ENCODE measurements around the gene TTLL5. TPM values are rescaled to one million over a fixed set of nuclear protein-coding genes. Genes with fewer than 3 reads are reported as not detected.

TTLL5 gene
- total RNA-seq, 2 donors from 2014 or later, result 14.6 to 15.3 TPM

GRCh38 chr14:75636100-75636692 is 24.9 kb upstream of the TTLL5 start:
- no peak overlapping the region for H3K4me3 Mint-ChIP-seq
- no peaks in the 10 kb centered on the region for H3K27me3 Mint-ChIP-seq (ENCODE audit: low read depth)
- no peaks in the 10 kb centered on the region for H3K4me1 Mint-ChIP-seq (ENCODE audit: low read depth)
- H3K36me3 Mint-ChIP-seq (ENCODE audit: insufficient read depth in 2 of 2), result no peaks in the 10 kb centered on the region
- no peak overlapping the region for H3K27ac Mint-ChIP-seq
- no peaks in the 10 kb centered on the region for H3K9me3 Mint-ChIP-seq
- DNase-seq (no peak), ATAC-seq (replicated peaks in 1 of 2) (no peak)

GRCh38 chr14:75640876-75641275 is 20.2 kb upstream of the TTLL5 start:
- DNase-seq, result no peak
- H3K36me3 Mint-ChIP-seq (ENCODE audit: insufficient read depth in 2 of 2), result no peaks in the 10 kb centered on the region
- H3K4me1 Mint-ChIP-seq (ENCODE audit: low read depth), result no peaks in the 10 kb centered on the region
- no peaks in the 10 kb centered on the region for H3K27me3 Mint-ChIP-seq (ENCODE audit: low read depth)
- H3K4me3 Mint-ChIP-seq, result no peak overlapping the region
- ATAC-seq (replicated peaks in 1 of 2), result no peak
- H3K27ac Mint-ChIP-seq, result no peak overlapping the region
- no peaks in the 10 kb centered on the region for H3K9me3 Mint-ChIP-seq

- Mint-ChIP-seq H3K4me1 (ENCODE audit: low read depth) (no peaks in the 10 kb centered on the region), H3K27ac (no peak overlapping the region), H3K36me3 (ENCODE audit: insufficient read depth in 2 of 2) (peaks cover 2 to 4% of the 10 kb centered on the region in 2 donors), H3K4me3 (no peak overlapping the region), H3K9me3 (no peaks in the 10 kb centered on the region), H3K27me3 (ENCODE audit: low read depth) (no peaks in the 10 kb centered on the region)
- ATAC-seq (replicated peaks in 1 of 2), result no peak
- no peak for DNase-seq
Observed at GRCh38 chr14:75643985-75644384, 17.1 kb upstream of the TTLL5 start.

- no peak overlapping the region for H3K27ac Mint-ChIP-seq
- no peaks in the 10 kb centered on the region for H3K9me3 Mint-ChIP-seq
- no peaks in the 10 kb centered on the region for H3K4me1 Mint-ChIP-seq (ENCODE audit: low read depth)
- H3K27me3 Mint-ChIP-seq (ENCODE audit: low read depth), result no peaks in the 10 kb centered on the region
- DNase-seq (no peak), ATAC-seq (replicated peaks in 1 of 2) (no peak)
- no peak overlapping the region for H3K4me3 Mint-ChIP-seq
- H3K36me3 Mint-ChIP-seq (ENCODE audit: insufficient read depth in 2 of 2), result peaks cover 4% of the 10 kb centered on the region in 2 donors
Observed at GRCh38 chr14:75645056-75645455, 16.0 kb upstream of the TTLL5 start.

GRCh38 chr14:75646762-75647161 is 14.3 kb upstream of the TTLL5 start:
- ATAC-seq (replicated peaks in 1 of 2), result no peak
- H3K27ac Mint-ChIP-seq, result no peak overlapping the region
- no peaks in the 10 kb centered on the region for H3K27me3 Mint-ChIP-seq (ENCODE audit: low read depth)
- H3K4me1 Mint-ChIP-seq (ENCODE audit: low read depth), result no peaks in the 10 kb centered on the region
- H3K9me3 Mint-ChIP-seq, result no peaks in the 10 kb centered on the region
- no peak for DNase-seq
- H3K4me3 Mint-ChIP-seq, result no peak overlapping the region
- H3K36me3 Mint-ChIP-seq (ENCODE audit: insufficient read depth in 2 of 2), result peaks cover 9 to 10% of the 10 kb centered on the region in 2 donors

- Mint-ChIP-seq H3K4me3 (no peak overlapping the region), H3K9me3 (no peaks in the 10 kb centered on the region), H3K4me1 (ENCODE audit: low read depth) (no peaks in the 10 kb centered on the region), H3K36me3 (ENCODE audit: insufficient read depth in 2 of 2) (peaks cover 9 to 12% of the 10 kb centered on the region in 2 donors), H3K27me3 (ENCODE audit: low read depth) (no peaks in the 10 kb centered on the region), H3K27ac (no peak overlapping the region)
- ATAC-seq (replicated peaks in 1 of 2), result no peak
- DNase-seq, result no peak
Observed at GRCh38 chr14:75647640-75648039, 13.4 kb upstream of the TTLL5 start.

- H3K9me3 Mint-ChIP-seq, result no peaks in the 10 kb centered on the region
- peaks cover 11 to 13% of the 10 kb centered on the region in 2 donors for H3K36me3 Mint-ChIP-seq (ENCODE audit: insufficient read depth in 2 of 2)
- peaks cover 2% of the 10 kb centered on the region for H3K4me1 Mint-ChIP-seq (ENCODE audit: low read depth)
- H3K27me3 Mint-ChIP-seq (ENCODE audit: low read depth), result no peaks in the 10 kb centered on the region
- DNase-seq (no peak), ATAC-seq (replicated peaks in 1 of 2) (no peak)
- H3K27ac Mint-ChIP-seq, result no peak overlapping the region
- H3K4me3 Mint-ChIP-seq, result no peak overlapping the region
Observed at GRCh38 chr14:75648066-75648838, 12.8 kb upstream of the TTLL5 start.

GRCh38 chr14:75649337-75649736 is 11.7 kb upstream of the TTLL5 start:
- H3K4me3 Mint-ChIP-seq, result no peak overlapping the region

GRCh38 chr14:75649773-75650172 is 11.3 kb upstream of the TTLL5 start:
- ATAC-seq (replicated peaks in 1 of 2), result no peak
- Mint-ChIP-seq H3K9me3 (no peaks in the 10 kb centered on the region), H3K4me1 (ENCODE audit: low read depth) (peaks cover 13% of the 10 kb centered on the region), H3K36me3 (ENCODE audit: insufficient read depth in 2 of 2) (peaks cover 11 to 13% of the 10 kb centered on the region in 2 donors), H3K27ac (no peak overlapping the region), H3K27me3 (ENCODE audit: low read depth) (no peaks in the 10 kb centered on the region), H3K4me3 (no peak overlapping the region)
- DNase-seq, result no peak

More at GRCh38 chr14:75649337-75649736, 11.7 kb upstream of the TTLL5 start:
- ATAC-seq (replicated peaks in 1 of 2) (no peak), DNase-seq (no peak)
- Mint-ChIP-seq H3K36me3 (ENCODE audit: insufficient read depth in 2 of 2) (peaks cover 11 to 13% of the 10 kb centered on the region in 2 donors), H3K4me1 (ENCODE audit: low read depth) (peaks cover 13% of the 10 kb centered on the region), H3K27me3 (ENCODE audit: low read depth) (no peaks in the 10 kb centered on the region), H3K27ac (no peak overlapping the region), H3K9me3 (no peaks in the 10 kb centered on the region)

- peak overlapping the region; percentile 54 for H3K27ac Mint-ChIP-seq
- H3K4me3 Mint-ChIP-seq, result no peak overlapping the region
- DNase-seq (no peak), ATAC-seq (replicated peaks in 1 of 2) (no peak)
- peaks cover 13% of the 10 kb centered on the region for H3K4me1 Mint-ChIP-seq (ENCODE audit: low read depth)
- H3K27me3 Mint-ChIP-seq (ENCODE audit: low read depth), result no peaks in the 10 kb centered on the region
- peaks cover 11 to 13% of the 10 kb centered on the region in 2 donors for H3K36me3 Mint-ChIP-seq (ENCODE audit: insufficient read depth in 2 of 2)
- no peaks in the 10 kb centered on the region for H3K9me3 Mint-ChIP-seq
Observed at GRCh38 chr14:75650253-75651058, 10.6 kb upstream of the TTLL5 start.

- H3K4me3 Mint-ChIP-seq, result no peak overlapping the region
- no peak for DNase-seq
Observed at GRCh38 chr14:75653563-75653962, 7.5 kb upstream of the TTLL5 start.

GRCh38 chr14:75654127-75654732 is 6.8 kb upstream of the TTLL5 start:
- Mint-ChIP-seq H3K4me3 (no peak overlapping the region), H3K27me3 (ENCODE audit: low read depth) (no peaks in the 10 kb centered on the region), H3K27ac (no peak overlapping the region), H3K4me1 (ENCODE audit: low read depth) (peaks cover 13% of the 10 kb centered on the region), H3K36me3 (ENCODE audit: insufficient read depth in 2 of 2) (peaks cover 9% of the 10 kb centered on the region in 2 donors), H3K9me3 (no peaks in the 10 kb centered on the region)
- DNase-seq, result peak; percentile 76 to 87
- ATAC-seq (replicated peaks in 1 of 2), result peak; percentile 90 to 91

More at GRCh38 chr14:75653563-75653962, 7.5 kb upstream of the TTLL5 start:
- peak overlapping the region; percentile 53 for H3K27ac Mint-ChIP-seq
- ATAC-seq (replicated peaks in 1 of 2), result peak in 1 of 2 donors; percentile 51
- H3K36me3 Mint-ChIP-seq (ENCODE audit: insufficient read depth in 2 of 2), result peaks cover 9% of the 10 kb centered on the region in 2 donors
- H3K4me1 Mint-ChIP-seq (ENCODE audit: low read depth), result peaks cover 13% of the 10 kb centered on the region
- no peaks in the 10 kb centered on the region for H3K27me3 Mint-ChIP-seq (ENCODE audit: low read depth)
- H3K9me3 Mint-ChIP-seq, result no peaks in the 10 kb centered on the region

GRCh38 chr14:75655235-75655634 is 5.8 kb upstream of the TTLL5 start:
- Mint-ChIP-seq H3K27ac (no peak overlapping the region), H3K36me3 (ENCODE audit: insufficient read depth in 2 of 2) (peaks cover 5 to 7% of the 10 kb centered on the region in 2 donors), H3K4me1 (ENCODE audit: low read depth) (peaks cover 19% of the 10 kb centered on the region), H3K27me3 (ENCODE audit: low read depth) (no peaks in the 10 kb centered on the region), H3K4me3 (no peak overlapping the region), H3K9me3 (no peaks in the 10 kb centered on the region)
- no peak for DNase-seq
- ATAC-seq (replicated peaks in 1 of 2), result no peak
